HEK293 (cell line): ENCODE measurements around the gene HS6ST3.
A peak's percentile ranks its signal among the peaks of the same experiment; 100 is the strongest.

Source experiments
- CTCF ChIA-PET: fragments of 350-600 bp; formaldehyde crosslinking; extraction: SDS; loops from one replicate; lab custom pipeline; 2021; ENCODE audit warnings: antibody characterized with exemption; lab: Yijun Ruan, JAX
- POLR2A ChIA-PET: fragments of 300-600 bp; formaldehyde crosslinking; extraction: SDS; loops from one replicate; lab custom pipeline; 2020; ENCODE audit warnings: antibody characterized with exemption, inconsistent platforms; lab: Yijun Ruan, JAX
- H3K27ac ChIP-seq: fragments of 200-500 bp; sonication (Bioruptor generic); 2 replicates; pipeline ENCODE4 v1.5.1; 2014; ENCODE audit warnings: low read depth, low read length, control low read depth, inconsistent platforms; ENCODE audit errors: extremely low read depth
- H3K36me3 ChIP-seq, 2 experiments: fragments of 200-500 bp in 1 of 2; sonication (Bioruptor generic) in 1 of 2; 1 replicate in 1 of 2; 2 replicates in 1 of 2; pipeline ENCODE4 v1.5.1; 2014 to 2017; ENCODE audit warnings: inconsistent platforms in 2 of 2, low read length in 2 of 2; ENCODE audit not compliant: control insufficient read depth in 2 of 2, insufficient read depth in 1 of 2
- H3K4me1 ChIP-seq: fragments of 200-500 bp; sonication (Bioruptor generic); 2 replicates; pipeline ENCODE4 v1.5.1; 2014; ENCODE audit warnings: mild to moderate bottlenecking, low read length, inconsistent platforms; ENCODE audit not compliant: control insufficient read depth, insufficient read depth
- H3K4me3 ChIP-seq: 2 replicates; pipeline ENCODE4 v1.5.1; 2011; ENCODE audit warnings: low read depth, mild to moderate bottlenecking, control low read depth, low read length, moderate library complexity
- H3K9me3 ChIP-seq: fragments of 200-500 bp; sonication (Bioruptor generic); 2 replicates; pipeline ENCODE4 v1.5.1; 2014; ENCODE audit warnings: low read depth, low read length, inconsistent platforms; ENCODE audit not compliant: control insufficient read depth, insufficient read depth
- GLIS1 ChIP-seq: fragments of 450-650 bp; formaldehyde crosslinking; IDR thresholded peaks from 2 replicates; pipeline ENCODE4 v1.5.1; 2016; ENCODE audit warnings: missing biosample characterization, missing genetic modification characterization
- KLF10 ChIP-seq: fragments of 450-650 bp; IDR thresholded peaks from 2 replicates; pipeline ENCODE4 v1.5.1; 2018; ENCODE audit warnings: missing biosample characterization, mild to moderate bottlenecking, missing genetic modification characterization
- KLF17 ChIP-seq: fragments of 450-650 bp; formaldehyde crosslinking; IDR thresholded peaks from 2 replicates; pipeline ENCODE4 v1.5.1; 2016; ENCODE audit warnings: missing biosample characterization, missing genetic modification characterization
- KLF8 ChIP-seq: fragments of 450-650 bp; formaldehyde crosslinking; IDR thresholded peaks from 2 replicates; pipeline ENCODE4 v1.5.1; 2016; ENCODE audit warnings: missing biosample characterization, missing genetic modification characterization
- MEIS1 ChIP-seq: sonication (generic); formaldehyde crosslinking; IDR thresholded peaks from 2 replicates; pipeline ENCODE4 v1.8.1; 2022; ENCODE audit warnings: missing genetic modification reagents, mild to moderate bottlenecking, borderline replicate concordance
- MZF1 ChIP-seq: fragments of 450-650 bp; formaldehyde crosslinking; IDR thresholded peaks from 2 replicates; pipeline ENCODE4 v1.5.1; 2017; ENCODE audit warnings: missing biosample characterization, missing genetic modification characterization, borderline replicate concordance
- PRDM10 ChIP-seq: fragments of 450-650 bp; formaldehyde crosslinking; IDR thresholded peaks from 2 replicates; pipeline ENCODE4 v1.5.1; 2016; ENCODE audit warnings: missing biosample characterization, missing genetic modification characterization
- PRDM6 ChIP-seq: fragments of 450-650 bp; formaldehyde crosslinking; IDR thresholded peaks from 2 replicates; pipeline ENCODE4 v1.5.1; 2017; ENCODE audit warnings: missing biosample characterization, missing genetic modification characterization
- WT1 ChIP-seq: fragments of 450-650 bp; formaldehyde crosslinking; IDR thresholded peaks from 2 replicates; pipeline ENCODE4 v1.5.1; 2016; ENCODE audit warnings: missing biosample characterization, missing genetic modification characterization
- ZBTB1 ChIP-seq: fragments of 450-650 bp; formaldehyde crosslinking; IDR thresholded peaks from 2 replicates; pipeline ENCODE4 v1.5.1; 2016; ENCODE audit warnings: missing biosample characterization, missing genetic modification characterization
- ZBTB44 ChIP-seq: fragments of 450-650 bp; IDR thresholded peaks from 2 replicates; pipeline ENCODE4 v1.5.1; 2018; ENCODE audit warnings: missing biosample characterization, mild to moderate bottlenecking, missing genetic modification characterization
- ZNF112 ChIP-seq: fragments of 450-650 bp; formaldehyde crosslinking; IDR thresholded peaks from 2 replicates; pipeline ENCODE4 v1.5.0; 2017; ENCODE audit warnings: missing biosample characterization, missing genetic modification characterization
- ZNF174 ChIP-seq: fragments of 450-650 bp; formaldehyde crosslinking; IDR thresholded peaks from 2 replicates; pipeline ENCODE4 v1.5.0; 2017; ENCODE audit warnings: missing biosample characterization, mild to moderate bottlenecking, missing genetic modification characterization
- ZNF19 ChIP-seq: fragments of 450-650 bp; formaldehyde crosslinking; IDR thresholded peaks from 2 replicates; pipeline ENCODE4; 2016; ENCODE audit warnings: missing biosample characterization, missing genetic modification characterization, low read depth
- ZNF202 ChIP-seq: fragments of 450-650 bp; formaldehyde crosslinking; IDR thresholded peaks from 2 replicates; pipeline ENCODE4 v1.5.1; 2016; ENCODE audit warnings: missing biosample characterization, missing genetic modification characterization, borderline replicate concordance
- ZNF473 ChIP-seq: fragments of 450-650 bp; formaldehyde crosslinking; IDR thresholded peaks from 2 replicates; pipeline ENCODE4 v1.5.1; 2017; ENCODE audit warnings: missing biosample characterization, missing genetic modification characterization
- ZNF558 ChIP-seq: fragments of 450-650 bp; formaldehyde crosslinking; IDR thresholded peaks from 2 replicates; pipeline ENCODE4 v1.5.1; 2016; ENCODE audit warnings: missing biosample characterization, missing genetic modification characterization
- ZNF654 ChIP-seq: fragments of 450-650 bp; formaldehyde crosslinking; IDR thresholded peaks from 2 replicates; pipeline ENCODE4 v1.5.1; 2016; ENCODE audit warnings: low read depth, missing biosample characterization, missing genetic modification characterization
- ZNF677 ChIP-seq: fragments of 450-650 bp; IDR thresholded peaks from 2 replicates; pipeline ENCODE4 v1.5.0; 2018; ENCODE audit warnings: missing biosample characterization, mild to moderate bottlenecking, missing genetic modification characterization, moderate library complexity
- ZNF777 ChIP-seq: fragments of 450-650 bp; formaldehyde crosslinking; IDR thresholded peaks from 2 replicates; pipeline ENCODE4 v1.5.1; 2017; ENCODE audit warnings: missing biosample characterization, missing genetic modification characterization, borderline replicate concordance
- ZNF792 ChIP-seq: fragments of 450-650 bp; formaldehyde crosslinking; IDR thresholded peaks from 2 replicates; pipeline ENCODE4 v1.5.1; 2016; ENCODE audit warnings: missing biosample characterization, missing genetic modification characterization

HS6ST3 gene

GRCh38 chr13:96178759-96179158, 88.9 kb downstream of the HS6ST3 start (continued):
- no peak for TF ChIP-seq ZNF677

- CTCF ChIA-PET: no interaction called here
Measured at GRCh38 chr13:96179309-96179708, 89.4 kb downstream of the HS6ST3 start.

GRCh38 chr13:96181911-96182310, 92.0 kb downstream of the HS6ST3 start:
- Histone ChIP-seq H3K9me3 (no peaks in the 10 kb centered on the region), H3K27ac (no peak overlapping the region), H3K4me1 (no peaks in the 10 kb centered on the region), H3K36me3 (no peaks in the 10 kb centered on the region), H3K4me3 (no peak overlapping the region)
- ChIA-PET CTCF (interaction anchor here (0.6 kb wide), 1 partner anchor 143 kb away, joined by 3 read pairs; no protein-coding TSS in a partner anchor), POLR2A (no interaction called here)
- TF ChIP-seq GLIS1 (no peak), PRDM10 (peak; percentile 23; the same call in 1 of the 2 replicates), ZNF112 (tag by site-specific recombination) (no peak), PRDM6 (tag by site-specific recombination) (peak; percentile 30; the same call in 1 of the 2 replicates)

More at GRCh38 chr13:96179309-96179708, 89.4 kb downstream of the HS6ST3 start:
- Histone ChIP-seq H3K9me3 (no peaks in the 10 kb centered on the region), H3K4me3 (no peak overlapping the region), H3K36me3 (no peaks in the 10 kb centered on the region), H3K27ac (no peak overlapping the region), H3K4me1 (no peaks in the 10 kb centered on the region)
- TF ChIP-seq KLF10 (tag by site-specific recombination) (no peak), MEIS1 (CRISPR knock-in tag) (no peak)
- POLR2A ChIA-PET: no interaction called here

- H3K4me1 ChIP-seq: no peaks in the 10 kb centered on the region
- CTCF ChIA-PET: no interaction called here
- TF ChIP-seq PRDM6 (tag by site-specific recombination): no peak
- no peak for TF ChIP-seq ZNF202
- no peak for TF ChIP-seq ZBTB44 (tag by site-specific recombination)
- TF ChIP-seq WT1 (tag by site-specific recombination): no peak
- no peak for TF ChIP-seq ZNF654
- TF ChIP-seq ZNF473 (tag by site-specific recombination): no peak
- TF ChIP-seq ZNF19 (tag by site-specific recombination): no peak
- TF ChIP-seq MZF1 (tag by site-specific recombination): no peak
- TF ChIP-seq KLF8: no peak
- no peak for TF ChIP-seq ZBTB1
- no peak for TF ChIP-seq ZNF174 (tag by site-specific recombination)
- TF ChIP-seq ZNF777 (tag by site-specific recombination): no peak
- no peak for TF ChIP-seq KLF17 (tag by site-specific recombination)
- no peak for TF ChIP-seq ZNF558 (tag by site-specific recombination)
- TF ChIP-seq ZNF792 (tag by site-specific recombination): no peak
Measured at GRCh38 chr13:96185818-96186217, 95.9 kb downstream of the HS6ST3 start.

More at GRCh38 chr13:96185818-96186217, 95.9 kb downstream of the HS6ST3 start:
- no peaks in the 10 kb centered on the region for H3K9me3 ChIP-seq
- H3K27ac ChIP-seq: no peak overlapping the region
- H3K4me3 ChIP-seq: no peak overlapping the region
- H3K36me3 ChIP-seq: no peaks in the 10 kb centered on the region
- POLR2A ChIA-PET: no interaction called here
